Measurements from ENCODE around the gene DERA. TPM values are rescaled to one million over a fixed set of nuclear protein-coding genes. Genes with fewer than 3 reads are reported as not detected.

The DERA gene
- total RNA-seq, 5 donors from 2014 or later (not counting 1 experiment from before 2014, with no cell fraction given): 11.0 to 13.4 (median 11.6) TPM

GRCh38 chr12:15996948-15997347, 85.8 kb downstream of the DERA start:
- Mint-ChIP-seq H3K27ac (no peak overlapping the region), H3K27me3 (no peaks in the 10 kb centered on the region), H3K4me1 (no peaks in the 10 kb centered on the region), H3K36me3 (peaks cover 39% of the 10 kb centered on the region), H3K9me3 (no peaks in the 10 kb centered on the region), H3K4me3 (no peak overlapping the region)
- Histone ChIP-seq H3K4me1 (ENCODE audit: control insufficient read depth in 1 of 2, extremely low read depth in 1 of 2, insufficient read depth in 2 of 2, low read length in 2 of 2) (no peaks in the 10 kb centered on the region), H3K27ac (ENCODE audit: low read length) (no peak overlapping the region), H3K36me3 (ENCODE audit: control insufficient read depth in 2 of 2, extremely low read depth in 1 of 2, insufficient read depth in 1 of 2, low read length in 1 of 2) (no peaks in the 10 kb centered on the region), H3K4me3 (ENCODE audit: control insufficient read depth in 1 of 2, extremely low read depth in 1 of 2, low read length in 1 of 2) (no peak overlapping the region), H3K9me3 (no peaks in the 10 kb centered on the region), H3K27me3 (replicated peaks in 1 of 2; ENCODE audit: control insufficient read depth in 2 of 2, extremely low read depth in 1 of 2, insufficient read depth in 2 of 2, low read length in 1 of 2) (no peaks in the 10 kb centered on the region)
- POLR2A ChIA-PET: no interaction called here
- ATAC-seq (replicated peaks in 1 of 4) (no peak), DNase-seq (no peak)
- CTCF ChIA-PET: no interaction called here
- WGBS (ENCODE audit: insufficient coverage): no CpG with 5 or more reads among the region's 1 CpG

DNA sequence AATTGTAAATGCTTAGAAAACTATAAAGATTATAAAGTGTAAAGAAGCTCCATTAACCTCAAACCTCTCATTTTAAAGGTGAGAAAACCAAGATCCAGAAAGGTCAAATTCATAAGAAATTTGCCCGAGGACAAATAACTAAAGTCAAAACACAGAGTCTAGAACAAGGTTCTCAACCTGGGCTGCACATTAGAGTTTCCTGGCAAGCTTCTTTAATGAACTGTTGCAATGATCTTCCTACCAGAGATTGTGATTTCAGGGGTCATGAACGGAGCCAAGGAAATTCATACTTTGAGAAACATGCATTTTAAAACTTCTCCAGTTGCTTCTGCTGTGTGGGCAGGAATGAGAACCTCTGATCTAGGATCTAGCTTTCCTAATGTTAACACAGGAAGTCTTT, 86.8 kb downstream of the DERA start:
- Mint-ChIP-seq H3K9me3 (no peaks in the 10 kb centered on the region), H3K27ac (no peak overlapping the region)

DNA sequence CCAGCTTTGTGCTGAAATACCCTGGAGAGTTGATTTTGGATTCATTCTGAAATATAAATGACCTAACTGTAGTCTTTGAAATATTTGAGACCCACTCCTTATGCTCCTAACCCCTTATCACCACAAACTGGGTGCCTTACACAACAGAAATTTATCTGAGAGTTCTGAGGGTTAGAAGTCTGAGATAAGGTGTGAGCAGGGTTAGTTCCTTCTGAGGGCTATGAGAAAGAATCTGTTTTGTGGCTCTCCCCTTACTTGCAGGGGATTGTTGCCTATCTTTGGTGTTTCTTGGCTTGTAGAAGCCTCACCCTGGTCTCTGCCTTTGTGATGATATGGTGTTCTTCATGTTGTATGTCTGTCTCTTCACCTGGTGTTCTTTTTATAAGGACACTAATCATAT, 91.7 kb downstream of the DERA start:
- Histone ChIP-seq H3K4me3 (ENCODE audit: control insufficient read depth in 1 of 2, extremely low read depth in 1 of 2, low read length in 1 of 2) (no peak overlapping the region), H3K4me1 (ENCODE audit: control insufficient read depth in 1 of 2, extremely low read depth in 1 of 2, insufficient read depth in 2 of 2, low read length in 2 of 2) (no peaks in the 10 kb centered on the region), H3K27ac (ENCODE audit: low read length) (no peak overlapping the region), H3K9me3 (no peaks in the 10 kb centered on the region), H3K36me3 (ENCODE audit: control insufficient read depth in 2 of 2, extremely low read depth in 1 of 2, insufficient read depth in 1 of 2, low read length in 1 of 2) (no peaks in the 10 kb centered on the region), H3K27me3 (replicated peaks in 1 of 2; ENCODE audit: control insufficient read depth in 2 of 2, extremely low read depth in 1 of 2, insufficient read depth in 2 of 2, low read length in 1 of 2) (no peaks in the 10 kb centered on the region)
- POLR2A ChIA-PET: no interaction called here
- peaks cover 45% of the 10 kb centered on the region for H3K36me3 Mint-ChIP-seq
- H3K4me3 Mint-ChIP-seq: no peak overlapping the region
- H3K9me3 Mint-ChIP-seq: no peaks in the 10 kb centered on the region
- DNase-seq: no peak
- no peaks in the 10 kb centered on the region for H3K27me3 Mint-ChIP-seq
- H3K27ac Mint-ChIP-seq: no peak overlapping the region
- CTCF ChIA-PET: no interaction called here
- H3K4me1 Mint-ChIP-seq: no peaks in the 10 kb centered on the region
- ATAC-seq (replicated peaks in 1 of 4): no peak

More for the DNA sequence above, 86.8 kb downstream of the DERA start:
- ChIA-PET CTCF (interaction anchor here in 1 of 2 donors (0.6 kb wide), 1 partner anchor 45 kb away, joined by 3 read pairs; no protein-coding TSS in a partner anchor), POLR2A (interaction anchor here (0.5 to 0.6 kb wide), 2 partner anchors 910 to 1776 kb away, joined by 4 to 6 read pairs; no protein-coding TSS in a partner anchor)
- Histone ChIP-seq H3K4me1 (ENCODE audit: control insufficient read depth in 1 of 2, extremely low read depth in 1 of 2, insufficient read depth in 2 of 2, low read length in 2 of 2) (no peaks in the 10 kb centered on the region), H3K27me3 (replicated peaks in 1 of 2; ENCODE audit: control insufficient read depth in 2 of 2, extremely low read depth in 1 of 2, insufficient read depth in 2 of 2, low read length in 1 of 2) (no peaks in the 10 kb centered on the region), H3K9me3 (no peaks in the 10 kb centered on the region), H3K27ac (ENCODE audit: low read length) (no peak overlapping the region), H3K36me3 (ENCODE audit: control insufficient read depth in 2 of 2, extremely low read depth in 1 of 2, insufficient read depth in 1 of 2, low read length in 1 of 2) (no peaks in the 10 kb centered on the region), H3K4me3 (ENCODE audit: control insufficient read depth in 1 of 2, extremely low read depth in 1 of 2, low read length in 1 of 2) (no peak overlapping the region)
- Mint-ChIP-seq H3K27me3 (no peaks in the 10 kb centered on the region), H3K4me1 (no peaks in the 10 kb centered on the region), H3K4me3 (no peak overlapping the region), H3K36me3 (peaks cover 29% of the 10 kb centered on the region)
- ATAC-seq (replicated peaks in 1 of 4) (no peak), DNase-seq (no peak)
- WGBS (ENCODE audit: insufficient coverage): 100% methylated on average over 1 of the region's 2 CpGs

GRCh38 chr12:16003460-16003859, 92.3 kb downstream of the DERA start:
- CTCF ChIA-PET: no interaction called here
- Mint-ChIP-seq H3K36me3 (peaks cover 49% of the 10 kb centered on the region), H3K27ac (no peak overlapping the region), H3K27me3 (no peaks in the 10 kb centered on the region), H3K4me3 (no peak overlapping the region), H3K9me3 (no peaks in the 10 kb centered on the region), H3K4me1 (no peaks in the 10 kb centered on the region)
- Histone ChIP-seq H3K4me3 (ENCODE audit: control insufficient read depth in 1 of 2, extremely low read depth in 1 of 2, low read length in 1 of 2) (no peak overlapping the region), H3K27me3 (replicated peaks in 1 of 2; ENCODE audit: control insufficient read depth in 2 of 2, extremely low read depth in 1 of 2, insufficient read depth in 2 of 2, low read length in 1 of 2) (no peaks in the 10 kb centered on the region), H3K36me3 (ENCODE audit: control insufficient read depth in 2 of 2, extremely low read depth in 1 of 2, insufficient read depth in 1 of 2, low read length in 1 of 2) (no peaks in the 10 kb centered on the region), H3K27ac (ENCODE audit: low read length) (no peak overlapping the region), H3K4me1 (ENCODE audit: control insufficient read depth in 1 of 2, extremely low read depth in 1 of 2, insufficient read depth in 2 of 2, low read length in 2 of 2) (no peaks in the 10 kb centered on the region), H3K9me3 (no peaks in the 10 kb centered on the region)
- 83% methylated on average over 1 of the region's 3 CpGs for WGBS (ENCODE audit: insufficient coverage)
- POLR2A ChIA-PET: no interaction called here
- ATAC-seq (replicated peaks in 1 of 4) (no peak), DNase-seq (no peak)

DNA sequence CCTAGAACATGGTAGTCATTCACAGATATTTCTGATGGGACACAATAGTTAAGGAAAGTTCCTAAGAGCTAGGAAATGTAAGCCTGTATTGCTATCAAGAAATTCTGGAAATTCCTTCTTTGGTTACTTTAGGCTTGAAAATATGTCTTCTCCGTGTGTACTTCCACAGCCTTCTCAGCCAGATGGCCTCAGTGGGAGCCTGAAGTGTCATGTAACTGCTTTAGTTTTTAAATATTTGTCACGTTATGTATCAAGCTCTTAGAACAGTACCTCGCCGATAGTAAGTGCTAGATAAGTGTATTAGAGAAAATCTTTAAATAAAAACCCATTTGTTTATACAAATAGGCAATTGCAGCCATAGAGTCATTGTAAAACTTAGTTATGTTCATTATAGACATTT, 95.6 kb downstream of the DERA start:
- no peaks in the 10 kb centered on the region for H3K4me1 Mint-ChIP-seq
- no peak overlapping the region for H3K27ac Mint-ChIP-seq
- H3K36me3 ChIP-seq (ENCODE audit: control insufficient read depth in 2 of 2, extremely low read depth in 1 of 2, insufficient read depth in 1 of 2, low read length in 1 of 2): no peaks in the 10 kb centered on the region
- POLR2A ChIA-PET: no interaction called here
- H3K4me3 ChIP-seq (ENCODE audit: control insufficient read depth in 1 of 2, extremely low read depth in 1 of 2, low read length in 1 of 2): no peak overlapping the region
- no peaks in the 10 kb centered on the region for H3K9me3 ChIP-seq
- H3K4me3 Mint-ChIP-seq: no peak overlapping the region
- no peaks in the 10 kb centered on the region for H3K27me3 ChIP-seq (replicated peaks in 1 of 2; ENCODE audit: control insufficient read depth in 2 of 2, extremely low read depth in 1 of 2, insufficient read depth in 2 of 2, low read length in 1 of 2)
- WGBS (ENCODE audit: insufficient coverage): no CpG with 5 or more reads among the region's 4 CpGs
- no peaks in the 10 kb centered on the region for H3K9me3 Mint-ChIP-seq
- no peaks in the 10 kb centered on the region for H3K27me3 Mint-ChIP-seq
- DNase-seq: no peak
- no peaks in the 10 kb centered on the region for H3K4me1 ChIP-seq (ENCODE audit: control insufficient read depth in 1 of 2, extremely low read depth in 1 of 2, insufficient read depth in 2 of 2, low read length in 2 of 2)
- CTCF ChIA-PET: interaction anchor here in 1 of 2 donors (0.7 kb wide), 1 partner anchor 203 kb away, joined by 3 read pairs; no protein-coding TSS in a partner anchor
- peaks cover 56% of the 10 kb centered on the region for H3K36me3 Mint-ChIP-seq
- H3K27ac ChIP-seq (ENCODE audit: low read length): no peak overlapping the region
- no peak for ATAC-seq (replicated peaks in 1 of 4)

DNA sequence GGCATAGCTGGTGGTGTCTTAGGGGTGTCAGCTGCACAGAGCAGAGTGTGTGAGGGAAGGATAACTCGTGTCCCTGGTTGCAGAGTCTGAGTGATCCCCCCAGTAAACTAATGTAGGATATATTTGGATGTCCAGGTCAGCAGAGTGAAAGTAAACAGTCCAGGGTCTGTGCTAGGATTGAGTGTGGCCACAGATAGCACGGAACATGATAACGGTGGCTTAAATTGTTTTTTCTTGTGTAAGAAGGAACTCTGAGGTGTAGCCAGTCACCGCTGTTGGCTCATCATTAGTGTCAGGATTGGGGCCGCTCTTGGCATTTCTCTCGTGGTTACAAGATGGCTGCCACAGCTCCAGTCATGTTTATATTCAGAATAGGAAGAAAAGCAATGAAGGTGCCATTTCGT, 97.3 kb downstream of the DERA start:
- H3K27ac Mint-ChIP-seq: no peak overlapping the region
- no peak overlapping the region for H3K4me3 Mint-ChIP-seq
- ChIA-PET CTCF (no interaction called here), POLR2A (no interaction called here)
- no peaks in the 10 kb centered on the region for H3K27me3 Mint-ChIP-seq
- H3K27me3 ChIP-seq (replicated peaks in 1 of 2; ENCODE audit: control insufficient read depth in 2 of 2, extremely low read depth in 1 of 2, insufficient read depth in 2 of 2, low read length in 1 of 2): no peaks in the 10 kb centered on the region
- ATAC-seq (replicated peaks in 1 of 4) (no peak), DNase-seq (no peak)
- H3K9me3 ChIP-seq: peaks cover 2% of the 10 kb centered on the region
- no peak overlapping the region for H3K27ac ChIP-seq (ENCODE audit: low read length)
- WGBS (ENCODE audit: insufficient coverage): 94% methylated on average over 7 of the region's 7 CpGs
- H3K4me1 Mint-ChIP-seq: no peaks in the 10 kb centered on the region
- H3K4me1 ChIP-seq (ENCODE audit: control insufficient read depth in 1 of 2, extremely low read depth in 1 of 2, insufficient read depth in 2 of 2, low read length in 2 of 2): no peaks in the 10 kb centered on the region
- H3K36me3 ChIP-seq (ENCODE audit: control insufficient read depth in 2 of 2, extremely low read depth in 1 of 2, insufficient read depth in 1 of 2, low read length in 1 of 2): no peaks in the 10 kb centered on the region
- peaks cover 66% of the 10 kb centered on the region for H3K36me3 Mint-ChIP-seq
- H3K9me3 Mint-ChIP-seq: peaks cover 5 to 9% (median 7%) of the 10 kb centered on the region in 3 donors
- H3K4me3 ChIP-seq (ENCODE audit: control insufficient read depth in 1 of 2, extremely low read depth in 1 of 2, low read length in 1 of 2): no peak overlapping the region

GRCh38 chr12:16012117-16012516, 101.0 kb downstream of the DERA start:
- POLR2A ChIA-PET: no interaction called here
- CTCF ChIA-PET: no interaction called here

More at GRCh38 chr12:16012117-16012516, 101.0 kb downstream of the DERA start:
- Mint-ChIP-seq H3K4me3 (no peak overlapping the region), H3K27ac (no peak overlapping the region), H3K27me3 (no peaks in the 10 kb centered on the region), H3K36me3 (peaks cover 72% of the 10 kb centered on the region), H3K4me1 (no peaks in the 10 kb centered on the region), H3K9me3 (peaks cover 12 to 23% (median 20%) of the 10 kb centered on the region in 3 donors)
- Histone ChIP-seq H3K4me1 (ENCODE audit: control insufficient read depth in 1 of 2, extremely low read depth in 1 of 2, insufficient read depth in 2 of 2, low read length in 2 of 2) (no peaks in the 10 kb centered on the region), H3K27ac (ENCODE audit: low read length) (no peak overlapping the region), H3K27me3 (replicated peaks in 1 of 2; ENCODE audit: control insufficient read depth in 2 of 2, extremely low read depth in 1 of 2, insufficient read depth in 2 of 2, low read length in 1 of 2) (no peaks in the 10 kb centered on the region), H3K9me3 (peaks cover 3% of the 10 kb centered on the region), H3K4me3 (ENCODE audit: control insufficient read depth in 1 of 2, extremely low read depth in 1 of 2, low read length in 1 of 2) (no peak overlapping the region), H3K36me3 (ENCODE audit: control insufficient read depth in 2 of 2, extremely low read depth in 1 of 2, insufficient read depth in 1 of 2, low read length in 1 of 2) (no peaks in the 10 kb centered on the region)
- no peak for ATAC-seq (replicated peaks in 1 of 4)
- DNase-seq: no peak

Data from T-cell (primary cell).